A673 (cell line): ENCODE data around the gene SDSL. TPM values are rescaled to one million over a fixed set of nuclear protein-coding genes. Genes with fewer than 3 reads are reported as not detected.
A peak's percentile ranks its signal among the peaks of the same experiment; 100 is the strongest.

Experiments used
- BruUV-seq: library from RNA; stranded (reverse); fragments of 400-500 nt; replicated peaks from 2 replicates; lab custom pipeline; 2021; lab: Mats Ljungman, UMichigan
- CTCF ChIA-PET: fragments of 300-600 bp; sonication (Branson Sonifier 250); formaldehyde crosslinking; loops from one replicate; lab custom pipeline; 2022; ENCODE audit warnings: antibody characterized with exemption; lab: Charles Lee
- POLR2A ChIA-PET: fragments of 300-600 bp; sonication (Branson Sonifier 250); formaldehyde crosslinking; loops from one replicate; lab custom pipeline; 2022; ENCODE audit warnings: antibody characterized with exemption; ENCODE audit not compliant: low non-redundant PET; lab: Charles Lee
- DNase-seq: peaks from one replicate; pipeline ENCODE4 v3.0.0-alpha.2; 2015; ENCODE audit warnings: low spot score
- H3K27ac ChIP-seq: fragments of 200-600 bp; sonication (generic); 2 replicates; pipeline ENCODE4 v1.5.1; 2016; ENCODE audit warnings: mixed run types, low read depth, mild to moderate bottlenecking, mixed read lengths, antibody characterized with exemption, low read length; ENCODE audit not compliant: poor library complexity, severe bottlenecking
- H3K27me3 ChIP-seq: fragments of 200-600 bp; sonication (generic); replicated peaks from 2 replicates; pipeline ENCODE4 v1.6.1; 2017; ENCODE audit warnings: mixed run types, low read depth, mild to moderate bottlenecking, mixed read lengths, antibody characterized with exemption, low read length; ENCODE audit not compliant: insufficient read depth, poor library complexity
- H3K36me3 ChIP-seq: fragments of 200-600 bp; sonication (generic); 2 replicates; pipeline ENCODE4 v1.6.1; 2016; ENCODE audit warnings: mixed run types, mild to moderate bottlenecking, mixed read lengths, antibody characterized with exemption, low read length; ENCODE audit not compliant: insufficient read depth, poor library complexity, severe bottlenecking
- H3K4me1 ChIP-seq: fragments of 200-600 bp; sonication (generic); 2 replicates; pipeline ENCODE4 v1.6.1; 2017; ENCODE audit warnings: mixed run types, mild to moderate bottlenecking, mixed read lengths, antibody characterized with exemption, low read length; ENCODE audit not compliant: insufficient read depth, poor library complexity, severe bottlenecking
- H3K4me3 ChIP-seq: fragments of 200-600 bp; sonication (generic); 2 replicates; pipeline ENCODE4 v1.5.1; 2016; ENCODE audit warnings: low read depth, mixed run types, mild to moderate bottlenecking, mixed read lengths, low read length; ENCODE audit not compliant: poor library complexity, severe bottlenecking
- H3K9me3 ChIP-seq: fragments of 200-600 bp; sonication (generic); 2 replicates; pipeline ENCODE4 v1.6.1; 2016; ENCODE audit warnings: mixed run types, low read depth, mild to moderate bottlenecking, mixed read lengths, antibody characterized with exemption, low read length; ENCODE audit not compliant: poor library complexity, severe bottlenecking
- CTCF ChIP-seq: fragments of 300-800, 200-600 bp; sonication (generic); conservative IDR thresholded peaks from 2 replicates; pipeline ENCODE4 v1.5.1; 2017; ENCODE audit warnings: low read depth, mild to moderate bottlenecking, antibody characterized with exemption, low read length, moderate library complexity, mixed read lengths
- EZH2 ChIP-seq: fragments of 200-600 bp; sonication (generic); IDR thresholded peaks from 2 replicates; pipeline ENCODE4 v1.6.1; 2017; ENCODE audit warnings: borderline replicate concordance, low read depth, mild to moderate bottlenecking, mixed read lengths, antibody characterized with exemption, low read length; ENCODE audit not compliant: poor library complexity, severe bottlenecking
- intact Hi-C: fragments of 100-400 bp; cut with micrococcal nuclease; formaldehyde crosslinking; loops from one replicate; pipeline ENCODE4 v1.10.0; 2022; ENCODE audit not compliant: unreplicated experiment
- total RNA-seq: library from RNA; stranded (reverse); gene quantifications from 2 replicates; pipeline ENCODE4 v1.2.3, GENCODE V29; 2021

Gene SDSL
- total RNA-seq, 1 experiment from 2014 or later = 0.37 TPM

DNA sequence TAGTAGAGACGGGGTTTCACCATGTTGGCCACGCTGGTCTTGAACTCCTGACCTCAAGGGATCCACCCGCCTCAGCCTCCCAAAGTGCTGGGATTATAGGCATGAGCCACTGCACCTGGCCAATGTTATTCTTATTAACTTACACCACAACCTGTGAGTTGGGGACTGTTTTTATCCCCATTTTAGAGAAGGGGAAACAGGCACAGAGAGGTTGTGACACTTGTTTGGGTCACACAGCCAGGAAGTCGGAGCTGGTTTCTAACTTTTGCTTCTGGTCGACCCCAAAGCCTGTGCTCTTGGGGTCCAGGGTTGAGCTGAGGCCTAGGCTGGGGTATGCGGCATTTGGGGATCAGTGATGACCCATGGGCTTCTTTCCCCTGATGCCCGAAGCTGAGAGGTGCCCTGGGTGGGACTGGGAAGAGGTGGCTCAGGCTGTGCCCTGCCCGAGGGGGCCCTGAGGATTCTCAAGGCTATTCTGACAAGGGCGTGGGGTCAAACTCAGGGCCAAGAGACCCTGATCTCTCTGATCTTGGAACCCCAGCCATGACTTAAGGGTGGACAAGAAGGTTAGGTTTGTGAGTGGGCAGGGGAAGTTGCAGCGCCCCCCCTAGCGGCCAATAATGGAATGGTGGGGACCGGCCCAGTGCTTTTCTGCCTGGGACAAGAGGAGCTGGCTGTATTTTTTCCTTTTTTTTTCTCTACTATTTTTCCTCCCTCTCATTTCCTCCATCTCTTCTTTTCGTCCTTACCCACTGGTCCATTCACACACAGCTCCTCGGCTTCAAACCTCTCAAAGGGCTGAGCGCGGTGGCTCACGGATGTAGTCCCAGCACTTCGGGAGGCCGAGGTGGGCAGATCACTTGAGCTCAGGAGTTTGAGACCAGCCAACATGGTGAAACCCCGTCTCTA lies 3.0 kb downstream of the SDSL start:
- no TSS peak for BruUV-seq
- no peaks in the 10 kb centered on the region for H3K9me3 ChIP-seq
- ChIA-PET CTCF (interaction anchor here (0.7 to 1.4 kb wide), 10 partner anchors 9 to 1230 kb away, joined by 3 to 7 read pairs (median 4); partner anchors contain the start of genes SLC8B1 and TPCN1), POLR2A (no interaction called here)
- DNase-seq = peak; percentile 58
- H3K4me1 ChIP-seq = no peaks in the 10 kb centered on the region
- H3K27ac ChIP-seq = no peak overlapping the region
- intact Hi-C loops = loop anchor here (1.0 to 10.0 kb wide), 3 partner anchors 112 to 370 kb away; partner anchors contain the start of gene DTX1
- H3K27me3 ChIP-seq = peaks cover 3% of the 10 kb centered on the region
- no peak overlapping the region for H3K4me3 ChIP-seq
- no peaks in the 10 kb centered on the region for H3K36me3 ChIP-seq
- TF ChIP-seq EZH2 (no peak), CTCF (peak; percentile 94)

DNA sequence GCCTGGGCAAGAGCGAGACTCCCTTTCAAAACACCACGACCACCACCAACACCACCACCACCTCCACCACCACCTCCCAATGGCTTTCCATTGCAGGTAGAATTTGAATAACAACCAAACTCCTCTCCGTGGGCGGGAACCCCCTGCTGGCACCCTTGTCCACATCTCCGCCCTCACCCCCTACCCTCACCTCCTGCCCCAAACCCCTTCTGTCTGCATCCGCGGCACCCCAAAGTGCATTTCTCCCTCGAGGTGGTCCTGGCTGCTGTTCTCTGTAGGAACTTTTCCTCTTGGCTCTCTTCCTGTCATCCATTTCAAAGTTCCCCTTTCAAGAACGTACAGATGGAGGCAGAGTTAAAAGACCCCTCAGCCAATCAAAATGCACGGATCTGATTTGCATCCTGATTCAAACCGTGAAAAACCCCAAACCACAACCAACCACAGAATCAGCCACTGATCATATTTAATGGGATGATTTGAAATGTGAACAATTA lies 3.8 kb downstream of the SDSL start:
- TF ChIP-seq CTCF = no peak
- TF ChIP-seq EZH2 = no peak
- no peaks in the 10 kb centered on the region for H3K9me3 ChIP-seq
- H3K27ac ChIP-seq = no peak overlapping the region
- no peak for DNase-seq
- peaks cover 4% of the 10 kb centered on the region for H3K27me3 ChIP-seq
- H3K4me3 ChIP-seq = no peak overlapping the region
- POLR2A ChIA-PET = no interaction called here
- no peaks in the 10 kb centered on the region for H3K36me3 ChIP-seq
- CTCF ChIA-PET = interaction anchor here (0.7 to 1.4 kb wide), 10 partner anchors 10 to 1229 kb away, joined by 3 to 7 read pairs (median 4); partner anchors contain the start of genes SLC8B1 and TPCN1
- intact Hi-C loops = loop anchor here (1.0 to 10.0 kb wide), 3 partner anchors 113 to 371 kb away; partner anchors contain the start of gene DTX1
- no TSS peak for BruUV-seq
- no peaks in the 10 kb centered on the region for H3K4me1 ChIP-seq

DNA sequence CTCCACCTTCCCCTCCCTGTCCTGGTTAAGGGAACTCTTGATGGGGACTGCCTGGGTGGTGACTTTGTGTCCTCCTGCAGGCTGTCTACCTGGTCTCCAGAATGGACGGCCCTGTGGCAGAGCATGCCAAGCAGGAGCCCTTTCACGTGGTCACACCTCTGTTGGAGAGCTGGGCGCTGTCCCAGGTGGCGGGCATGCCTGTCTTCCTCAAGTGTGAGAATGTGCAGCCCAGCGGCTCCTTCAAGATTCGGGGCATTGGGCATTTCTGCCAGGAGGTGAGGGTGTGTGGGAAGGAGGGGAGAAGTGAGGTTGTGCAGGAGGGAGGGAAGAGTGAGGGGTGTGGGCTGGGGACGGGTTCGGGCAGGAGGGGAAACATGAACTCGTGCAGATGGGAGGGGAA lies 5.7 kb downstream of the SDSL start:
- no peak overlapping the region for H3K27ac ChIP-seq
- CTCF ChIA-PET = no interaction called here
- no peaks in the 10 kb centered on the region for H3K4me1 ChIP-seq
- POLR2A ChIA-PET = no interaction called here
- H3K4me3 ChIP-seq = no peak overlapping the region
- H3K36me3 ChIP-seq = no peaks in the 10 kb centered on the region
- no peaks in the 10 kb centered on the region for H3K9me3 ChIP-seq
- no peak for DNase-seq
- intact Hi-C loops = loop anchor here (10.0 kb wide), 1 partner anchor 373 kb away; the partner anchor contains the start of gene DTX1
- TF ChIP-seq CTCF (no peak), EZH2 (no peak)
- no TSS peak for BruUV-seq
- H3K27me3 ChIP-seq = peaks cover 4% of the 10 kb centered on the region
